WTC11 (cell line): ENCODE data around the gene NME2. TPM values are rescaled to one million over a fixed set of nuclear protein-coding genes. Genes with fewer than 3 reads are reported as not detected.
A peak's percentile ranks its signal among the peaks of the same experiment; 100 is the strongest.

Experiments used
- ELF4 ChIP-seq: sonication (generic); formaldehyde crosslinking; IDR thresholded peaks from 2 replicates; pipeline ENCODE4 v1.8.1; 2022; ENCODE audit warnings: low read depth, mild to moderate bottlenecking, moderate library complexity, missing genetic modification reagents
- KAT7 ChIP-seq: sonication (generic); formaldehyde crosslinking; IDR thresholded peaks from 2 replicates; pipeline ENCODE4 v1.8.1; 2023; ENCODE audit warnings: missing genetic modification reagents, mild to moderate bottlenecking, borderline replicate concordance
- NFYB ChIP-seq: sonication (generic); formaldehyde crosslinking; conservative IDR thresholded peaks from 2 replicates; pipeline ENCODE4 v1.8.0; 2022; ENCODE audit warnings: low read depth, missing genetic modification reagents
- NR3C1 ChIP-seq: sonication (generic); formaldehyde crosslinking; conservative IDR thresholded peaks from 2 replicates; pipeline ENCODE4 v1.8.1; 2023; ENCODE audit warnings: low read depth, mild to moderate bottlenecking, missing genetic modification reagents
- OVOL2 ChIP-seq: fragments of 250-450 bp; sonication (Bioruptor Pico); IDR thresholded peaks from 2 replicates; pipeline ENCODE4 v1.9.0; 2021; ENCODE audit warnings: mild to moderate bottlenecking, borderline replicate concordance
- SMAD3 ChIP-seq: sonication (generic); formaldehyde crosslinking; IDR thresholded peaks from 2 replicates; pipeline ENCODE4 v1.8.0; 2022; ENCODE audit warnings: missing genetic modification reagents, mild to moderate bottlenecking, borderline replicate concordance
- SMAD4 ChIP-seq: sonication (generic); formaldehyde crosslinking; IDR thresholded peaks from 2 replicates; pipeline ENCODE4 v1.8.0; 2022; ENCODE audit warnings: mild to moderate bottlenecking, missing genetic modification reagents
- SP1 ChIP-seq: sonication (generic); formaldehyde crosslinking; conservative IDR thresholded peaks from 2 replicates; pipeline ENCODE4 v1.8.1; 2022; ENCODE audit warnings: missing genetic modification reagents
- TCF7 ChIP-seq: sonication (generic); formaldehyde crosslinking; IDR thresholded peaks from 2 replicates; pipeline ENCODE4 v1.8.0; 2022; ENCODE audit warnings: mild to moderate bottlenecking, low read depth, missing genetic modification reagents, moderate library complexity
- TEAD4 ChIP-seq: sonication (generic); formaldehyde crosslinking; IDR thresholded peaks from 2 replicates; pipeline ENCODE4 v1.8.0; 2022; ENCODE audit warnings: mild to moderate bottlenecking, missing genetic modification reagents
- ZNF396 ChIP-seq: fragments of 250-450 bp; sonication (Bioruptor Pico); IDR thresholded peaks from 2 replicates; pipeline ENCODE4 v1.8.0; 2021; ENCODE audit warnings: mild to moderate bottlenecking, moderate library complexity, borderline replicate concordance
- total RNA-seq: library from RNA; stranded (reverse); gene quantifications from 3 replicates; pipeline ENCODE4 v1.2.3, GENCODE V29; 2021
- TF ChIP-seq, protein P1 (sequence below): sonication (generic); formaldehyde crosslinking; IDR thresholded peaks from 2 replicates; pipeline ENCODE4 v1.8.1; 2022; ENCODE audit warnings: mild to moderate bottlenecking, moderate library complexity, missing genetic modification reagents
- TF ChIP-seq, protein P2 (sequence below): sonication (generic); formaldehyde crosslinking; conservative IDR thresholded peaks from 2 replicates; pipeline ENCODE4 v1.8.1; 2023; ENCODE audit warnings: mild to moderate bottlenecking, low read depth, missing genetic modification reagents, moderate library complexity
- TF ChIP-seq, protein P3 (sequence below): sonication (generic); formaldehyde crosslinking; IDR thresholded peaks from 2 replicates; pipeline ENCODE4 v1.8.1; 2022; ENCODE audit warnings: mild to moderate bottlenecking, missing genetic modification reagents, moderate library complexity, borderline replicate concordance
- TF ChIP-seq, protein P4 (sequence below): sonication (generic); formaldehyde crosslinking; IDR thresholded peaks from 2 replicates; pipeline ENCODE4 v1.8.1; 2022; ENCODE audit warnings: low read depth, mild to moderate bottlenecking, moderate library complexity, missing genetic modification reagents, borderline replicate concordance
- TF ChIP-seq, protein P5 (sequence below): sonication (generic); formaldehyde crosslinking; IDR thresholded peaks from 2 replicates; pipeline ENCODE4 v1.8.1; 2023; ENCODE audit warnings: mild to moderate bottlenecking, missing genetic modification reagents
- TF ChIP-seq, protein P6 (sequence below): fragments of 250-450 bp; sonication (Bioruptor Pico); IDR thresholded peaks from 2 replicates; pipeline ENCODE4 v1.9.0; 2021; ENCODE audit warnings: mild to moderate bottlenecking, borderline replicate concordance
- TF ChIP-seq, protein P7 (sequence below): sonication (generic); formaldehyde crosslinking; IDR thresholded peaks from 2 replicates; pipeline ENCODE4 v1.8.0; 2022; ENCODE audit warnings: missing genetic modification reagents
- TF ChIP-seq, protein P8 (sequence below): sonication (generic); formaldehyde crosslinking; IDR thresholded peaks from 2 replicates; pipeline ENCODE4 v1.8.1; 2023; ENCODE audit warnings: mild to moderate bottlenecking, missing genetic modification reagents

Gene NME2
- total RNA-seq, 1 experiment from 2014 or later = 746 TPM

DNA sequence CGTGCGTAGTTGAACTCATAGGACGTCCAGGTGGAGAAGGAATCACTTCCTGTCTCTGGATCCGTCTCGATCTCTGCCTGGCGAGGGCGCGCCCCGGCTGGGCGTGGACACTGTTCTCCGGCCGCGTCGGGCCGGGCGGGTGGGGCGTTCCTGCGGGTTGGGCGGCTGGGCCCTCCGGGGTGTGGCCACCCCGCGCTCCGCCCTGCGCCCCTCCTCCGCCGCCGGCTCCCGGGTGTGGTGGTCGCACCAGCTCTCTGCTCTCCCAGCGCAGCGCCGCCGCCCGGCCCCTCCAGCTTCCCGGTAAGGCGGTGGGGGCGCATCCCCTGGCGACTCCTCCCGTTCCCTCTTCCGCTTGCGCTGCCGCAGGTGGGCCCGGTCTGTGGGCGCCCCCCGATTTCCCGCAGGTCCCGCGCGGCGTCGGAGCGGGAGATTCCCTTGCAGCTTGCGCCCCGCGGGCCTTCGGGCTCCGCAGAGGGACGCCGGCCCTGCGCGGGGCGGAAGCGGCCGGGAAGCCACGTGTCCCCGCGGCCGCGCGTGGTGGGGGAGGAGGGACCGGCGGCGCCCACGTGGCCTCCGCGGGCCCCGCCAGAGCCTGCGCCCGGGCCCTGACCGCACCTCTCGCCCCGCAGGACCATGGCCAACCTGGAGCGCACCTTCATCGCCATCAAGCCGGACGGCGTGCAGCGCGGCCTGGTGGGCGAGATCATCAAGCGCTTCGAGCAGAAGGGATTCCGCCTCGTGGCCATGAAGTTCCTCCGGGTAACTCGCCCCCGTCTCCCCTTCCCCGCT lies at the start of gene NME2 (continued):
- TF ChIP-seq, protein P1, sequence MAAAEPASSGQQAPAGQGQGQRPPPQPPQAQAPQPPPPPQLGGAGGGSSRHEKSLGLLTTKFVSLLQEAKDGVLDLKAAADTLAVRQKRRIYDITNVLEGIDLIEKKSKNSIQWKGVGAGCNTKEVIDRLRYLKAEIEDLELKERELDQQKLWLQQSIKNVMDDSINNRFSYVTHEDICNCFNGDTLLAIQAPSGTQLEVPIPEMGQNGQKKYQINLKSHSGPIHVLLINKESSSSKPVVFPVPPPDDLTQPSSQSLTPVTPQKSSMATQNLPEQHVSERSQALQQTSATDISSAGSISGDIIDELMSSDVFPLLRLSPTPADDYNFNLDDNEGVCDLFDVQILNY (CRISPR knock-in tag) = peak; percentile 65; the same call in 1 of the 2 replicates
- TF ChIP-seq, protein P2, sequence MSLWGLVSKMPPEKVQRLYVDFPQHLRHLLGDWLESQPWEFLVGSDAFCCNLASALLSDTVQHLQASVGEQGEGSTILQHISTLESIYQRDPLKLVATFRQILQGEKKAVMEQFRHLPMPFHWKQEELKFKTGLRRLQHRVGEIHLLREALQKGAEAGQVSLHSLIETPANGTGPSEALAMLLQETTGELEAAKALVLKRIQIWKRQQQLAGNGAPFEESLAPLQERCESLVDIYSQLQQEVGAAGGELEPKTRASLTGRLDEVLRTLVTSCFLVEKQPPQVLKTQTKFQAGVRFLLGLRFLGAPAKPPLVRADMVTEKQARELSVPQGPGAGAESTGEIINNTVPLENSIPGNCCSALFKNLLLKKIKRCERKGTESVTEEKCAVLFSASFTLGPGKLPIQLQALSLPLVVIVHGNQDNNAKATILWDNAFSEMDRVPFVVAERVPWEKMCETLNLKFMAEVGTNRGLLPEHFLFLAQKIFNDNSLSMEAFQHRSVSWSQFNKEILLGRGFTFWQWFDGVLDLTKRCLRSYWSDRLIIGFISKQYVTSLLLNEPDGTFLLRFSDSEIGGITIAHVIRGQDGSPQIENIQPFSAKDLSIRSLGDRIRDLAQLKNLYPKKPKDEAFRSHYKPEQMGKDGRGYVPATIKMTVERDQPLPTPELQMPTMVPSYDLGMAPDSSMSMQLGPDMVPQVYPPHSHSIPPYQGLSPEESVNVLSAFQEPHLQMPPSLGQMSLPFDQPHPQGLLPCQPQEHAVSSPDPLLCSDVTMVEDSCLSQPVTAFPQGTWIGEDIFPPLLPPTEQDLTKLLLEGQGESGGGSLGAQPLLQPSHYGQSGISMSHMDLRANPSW = no peak
- TF ChIP-seq, protein P3, sequence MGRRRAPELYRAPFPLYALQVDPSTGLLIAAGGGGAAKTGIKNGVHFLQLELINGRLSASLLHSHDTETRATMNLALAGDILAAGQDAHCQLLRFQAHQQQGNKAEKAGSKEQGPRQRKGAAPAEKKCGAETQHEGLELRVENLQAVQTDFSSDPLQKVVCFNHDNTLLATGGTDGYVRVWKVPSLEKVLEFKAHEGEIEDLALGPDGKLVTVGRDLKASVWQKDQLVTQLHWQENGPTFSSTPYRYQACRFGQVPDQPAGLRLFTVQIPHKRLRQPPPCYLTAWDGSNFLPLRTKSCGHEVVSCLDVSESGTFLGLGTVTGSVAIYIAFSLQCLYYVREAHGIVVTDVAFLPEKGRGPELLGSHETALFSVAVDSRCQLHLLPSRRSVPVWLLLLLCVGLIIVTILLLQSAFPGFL (CRISPR knock-in tag) = no peak; the same call in 1 of the 2 replicates
- TF ChIP-seq, protein P4, sequence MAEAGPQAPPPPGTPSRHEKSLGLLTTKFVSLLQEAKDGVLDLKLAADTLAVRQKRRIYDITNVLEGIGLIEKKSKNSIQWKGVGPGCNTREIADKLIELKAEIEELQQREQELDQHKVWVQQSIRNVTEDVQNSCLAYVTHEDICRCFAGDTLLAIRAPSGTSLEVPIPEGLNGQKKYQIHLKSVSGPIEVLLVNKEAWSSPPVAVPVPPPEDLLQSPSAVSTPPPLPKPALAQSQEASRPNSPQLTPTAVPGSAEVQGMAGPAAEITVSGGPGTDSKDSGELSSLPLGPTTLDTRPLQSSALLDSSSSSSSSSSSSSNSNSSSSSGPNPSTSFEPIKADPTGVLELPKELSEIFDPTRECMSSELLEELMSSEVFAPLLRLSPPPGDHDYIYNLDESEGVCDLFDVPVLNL (CRISPR knock-in tag) = no peak
- TF ChIP-seq SP1 (peak; percentile 61), ELF4 (CRISPR knock-in tag) (peak; percentile 60; the same call in 1 of the 2 replicates), TCF7 (CRISPR knock-in tag) (peak; percentile 77; the same call in 1 of the 2 replicates), TEAD4 (CRISPR knock-in tag) (no peak), NR3C1 (CRISPR knock-in tag) (no peak), OVOL2 (CRISPR knock-in tag) (no peak), NFYB (peak; percentile 12; the same call in 1 of the 2 replicates), KAT7 (CRISPR knock-in tag) (no peak), SMAD3 (no peak), SMAD4 (CRISPR knock-in tag) (0 out of 2 replicates have a peak, but pooled peaks have one; percentile 11), ZNF396 (CRISPR knock-in tag) (no peak)
- TF ChIP-seq, protein P5, sequence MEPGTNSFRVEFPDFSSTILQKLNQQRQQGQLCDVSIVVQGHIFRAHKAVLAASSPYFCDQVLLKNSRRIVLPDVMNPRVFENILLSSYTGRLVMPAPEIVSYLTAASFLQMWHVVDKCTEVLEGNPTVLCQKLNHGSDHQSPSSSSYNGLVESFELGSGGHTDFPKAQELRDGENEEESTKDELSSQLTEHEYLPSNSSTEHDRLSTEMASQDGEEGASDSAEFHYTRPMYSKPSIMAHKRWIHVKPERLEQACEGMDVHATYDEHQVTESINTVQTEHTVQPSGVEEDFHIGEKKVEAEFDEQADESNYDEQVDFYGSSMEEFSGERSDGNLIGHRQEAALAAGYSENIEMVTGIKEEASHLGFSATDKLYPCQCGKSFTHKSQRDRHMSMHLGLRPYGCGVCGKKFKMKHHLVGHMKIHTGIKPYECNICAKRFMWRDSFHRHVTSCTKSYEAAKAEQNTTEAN = 0 out of 2 replicates have a peak, but pooled peaks have one; percentile 17
- TF ChIP-seq, protein P6, sequence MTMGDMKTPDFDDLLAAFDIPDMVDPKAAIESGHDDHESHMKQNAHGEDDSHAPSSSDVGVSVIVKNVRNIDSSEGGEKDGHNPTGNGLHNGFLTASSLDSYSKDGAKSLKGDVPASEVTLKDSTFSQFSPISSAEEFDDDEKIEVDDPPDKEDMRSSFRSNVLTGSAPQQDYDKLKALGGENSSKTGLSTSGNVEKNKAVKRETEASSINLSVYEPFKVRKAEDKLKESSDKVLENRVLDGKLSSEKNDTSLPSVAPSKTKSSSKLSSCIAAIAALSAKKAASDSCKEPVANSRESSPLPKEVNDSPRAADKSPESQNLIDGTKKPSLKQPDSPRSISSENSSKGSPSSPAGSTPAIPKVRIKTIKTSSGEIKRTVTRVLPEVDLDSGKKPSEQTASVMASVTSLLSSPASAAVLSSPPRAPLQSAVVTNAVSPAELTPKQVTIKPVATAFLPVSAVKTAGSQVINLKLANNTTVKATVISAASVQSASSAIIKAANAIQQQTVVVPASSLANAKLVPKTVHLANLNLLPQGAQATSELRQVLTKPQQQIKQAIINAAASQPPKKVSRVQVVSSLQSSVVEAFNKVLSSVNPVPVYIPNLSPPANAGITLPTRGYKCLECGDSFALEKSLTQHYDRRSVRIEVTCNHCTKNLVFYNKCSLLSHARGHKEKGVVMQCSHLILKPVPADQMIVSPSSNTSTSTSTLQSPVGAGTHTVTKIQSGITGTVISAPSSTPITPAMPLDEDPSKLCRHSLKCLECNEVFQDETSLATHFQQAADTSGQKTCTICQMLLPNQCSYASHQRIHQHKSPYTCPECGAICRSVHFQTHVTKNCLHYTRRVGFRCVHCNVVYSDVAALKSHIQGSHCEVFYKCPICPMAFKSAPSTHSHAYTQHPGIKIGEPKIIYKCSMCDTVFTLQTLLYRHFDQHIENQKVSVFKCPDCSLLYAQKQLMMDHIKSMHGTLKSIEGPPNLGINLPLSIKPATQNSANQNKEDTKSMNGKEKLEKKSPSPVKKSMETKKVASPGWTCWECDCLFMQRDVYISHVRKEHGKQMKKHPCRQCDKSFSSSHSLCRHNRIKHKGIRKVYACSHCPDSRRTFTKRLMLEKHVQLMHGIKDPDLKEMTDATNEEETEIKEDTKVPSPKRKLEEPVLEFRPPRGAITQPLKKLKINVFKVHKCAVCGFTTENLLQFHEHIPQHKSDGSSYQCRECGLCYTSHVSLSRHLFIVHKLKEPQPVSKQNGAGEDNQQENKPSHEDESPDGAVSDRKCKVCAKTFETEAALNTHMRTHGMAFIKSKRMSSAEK = no peak
- TF ChIP-seq, protein P7, sequence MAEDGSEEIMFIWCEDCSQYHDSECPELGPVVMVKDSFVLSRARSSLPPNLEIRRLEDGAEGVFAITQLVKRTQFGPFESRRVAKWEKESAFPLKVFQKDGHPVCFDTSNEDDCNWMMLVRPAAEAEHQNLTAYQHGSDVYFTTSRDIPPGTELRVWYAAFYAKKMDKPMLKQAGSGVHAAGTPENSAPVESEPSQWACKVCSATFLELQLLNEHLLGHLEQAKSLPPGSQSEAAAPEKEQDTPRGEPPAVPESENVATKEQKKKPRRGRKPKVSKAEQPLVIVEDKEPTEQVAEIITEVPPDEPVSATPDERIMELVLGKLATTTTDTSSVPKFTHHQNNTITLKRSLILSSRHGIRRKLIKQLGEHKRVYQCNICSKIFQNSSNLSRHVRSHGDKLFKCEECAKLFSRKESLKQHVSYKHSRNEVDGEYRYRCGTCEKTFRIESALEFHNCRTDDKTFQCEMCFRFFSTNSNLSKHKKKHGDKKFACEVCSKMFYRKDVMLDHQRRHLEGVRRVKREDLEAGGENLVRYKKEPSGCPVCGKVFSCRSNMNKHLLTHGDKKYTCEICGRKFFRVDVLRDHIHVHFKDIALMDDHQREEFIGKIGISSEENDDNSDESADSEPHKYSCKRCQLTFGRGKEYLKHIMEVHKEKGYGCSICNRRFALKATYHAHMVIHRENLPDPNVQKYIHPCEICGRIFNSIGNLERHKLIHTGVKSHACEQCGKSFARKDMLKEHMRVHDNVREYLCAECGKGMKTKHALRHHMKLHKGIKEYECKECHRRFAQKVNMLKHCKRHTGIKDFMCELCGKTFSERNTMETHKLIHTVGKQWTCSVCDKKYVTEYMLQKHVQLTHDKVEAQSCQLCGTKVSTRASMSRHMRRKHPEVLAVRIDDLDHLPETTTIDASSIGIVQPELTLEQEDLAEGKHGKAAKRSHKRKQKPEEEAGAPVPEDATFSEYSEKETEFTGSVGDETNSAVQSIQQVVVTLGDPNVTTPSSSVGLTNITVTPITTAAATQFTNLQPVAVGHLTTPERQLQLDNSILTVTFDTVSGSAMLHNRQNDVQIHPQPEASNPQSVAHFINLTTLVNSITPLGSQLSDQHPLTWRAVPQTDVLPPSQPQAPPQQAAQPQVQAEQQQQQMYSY (CRISPR knock-in tag) = peak; percentile 39; the same call in 1 of the 2 replicates
- TF ChIP-seq, protein P8, sequence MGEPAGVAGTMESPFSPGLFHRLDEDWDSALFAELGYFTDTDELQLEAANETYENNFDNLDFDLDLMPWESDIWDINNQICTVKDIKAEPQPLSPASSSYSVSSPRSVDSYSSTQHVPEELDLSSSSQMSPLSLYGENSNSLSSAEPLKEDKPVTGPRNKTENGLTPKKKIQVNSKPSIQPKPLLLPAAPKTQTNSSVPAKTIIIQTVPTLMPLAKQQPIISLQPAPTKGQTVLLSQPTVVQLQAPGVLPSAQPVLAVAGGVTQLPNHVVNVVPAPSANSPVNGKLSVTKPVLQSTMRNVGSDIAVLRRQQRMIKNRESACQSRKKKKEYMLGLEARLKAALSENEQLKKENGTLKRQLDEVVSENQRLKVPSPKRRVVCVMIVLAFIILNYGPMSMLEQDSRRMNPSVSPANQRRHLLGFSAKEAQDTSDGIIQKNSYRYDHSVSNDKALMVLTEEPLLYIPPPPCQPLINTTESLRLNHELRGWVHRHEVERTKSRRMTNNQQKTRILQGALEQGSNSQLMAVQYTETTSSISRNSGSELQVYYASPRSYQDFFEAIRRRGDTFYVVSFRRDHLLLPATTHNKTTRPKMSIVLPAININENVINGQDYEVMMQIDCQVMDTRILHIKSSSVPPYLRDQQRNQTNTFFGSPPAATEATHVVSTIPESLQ (CRISPR knock-in tag) = no peak
